ENCODE results near the gene RIN3.
A peak's percentile ranks its signal among the peaks of the same experiment; 100 is the strongest.

Gene RIN3, protein sequence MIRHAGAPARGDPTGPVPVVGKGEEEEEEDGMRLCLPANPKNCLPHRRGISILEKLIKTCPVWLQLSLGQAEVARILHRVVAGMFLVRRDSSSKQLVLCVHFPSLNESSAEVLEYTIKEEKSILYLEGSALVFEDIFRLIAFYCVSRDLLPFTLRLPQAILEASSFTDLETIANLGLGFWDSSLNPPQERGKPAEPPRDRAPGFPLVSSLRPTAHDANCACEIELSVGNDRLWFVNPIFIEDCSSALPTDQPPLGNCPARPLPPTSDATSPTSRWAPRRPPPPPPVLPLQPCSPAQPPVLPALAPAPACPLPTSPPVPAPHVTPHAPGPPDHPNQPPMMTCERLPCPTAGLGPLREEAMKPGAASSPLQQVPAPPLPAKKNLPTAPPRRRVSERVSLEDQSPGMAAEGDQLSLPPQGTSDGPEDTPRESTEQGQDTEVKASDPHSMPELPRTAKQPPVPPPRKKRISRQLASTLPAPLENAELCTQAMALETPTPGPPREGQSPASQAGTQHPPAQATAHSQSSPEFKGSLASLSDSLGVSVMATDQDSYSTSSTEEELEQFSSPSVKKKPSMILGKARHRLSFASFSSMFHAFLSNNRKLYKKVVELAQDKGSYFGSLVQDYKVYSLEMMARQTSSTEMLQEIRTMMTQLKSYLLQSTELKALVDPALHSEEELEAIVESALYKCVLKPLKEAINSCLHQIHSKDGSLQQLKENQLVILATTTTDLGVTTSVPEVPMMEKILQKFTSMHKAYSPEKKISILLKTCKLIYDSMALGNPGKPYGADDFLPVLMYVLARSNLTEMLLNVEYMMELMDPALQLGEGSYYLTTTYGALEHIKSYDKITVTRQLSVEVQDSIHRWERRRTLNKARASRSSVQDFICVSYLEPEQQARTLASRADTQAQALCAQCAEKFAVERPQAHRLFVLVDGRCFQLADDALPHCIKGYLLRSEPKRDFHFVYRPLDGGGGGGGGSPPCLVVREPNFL

DNA sequence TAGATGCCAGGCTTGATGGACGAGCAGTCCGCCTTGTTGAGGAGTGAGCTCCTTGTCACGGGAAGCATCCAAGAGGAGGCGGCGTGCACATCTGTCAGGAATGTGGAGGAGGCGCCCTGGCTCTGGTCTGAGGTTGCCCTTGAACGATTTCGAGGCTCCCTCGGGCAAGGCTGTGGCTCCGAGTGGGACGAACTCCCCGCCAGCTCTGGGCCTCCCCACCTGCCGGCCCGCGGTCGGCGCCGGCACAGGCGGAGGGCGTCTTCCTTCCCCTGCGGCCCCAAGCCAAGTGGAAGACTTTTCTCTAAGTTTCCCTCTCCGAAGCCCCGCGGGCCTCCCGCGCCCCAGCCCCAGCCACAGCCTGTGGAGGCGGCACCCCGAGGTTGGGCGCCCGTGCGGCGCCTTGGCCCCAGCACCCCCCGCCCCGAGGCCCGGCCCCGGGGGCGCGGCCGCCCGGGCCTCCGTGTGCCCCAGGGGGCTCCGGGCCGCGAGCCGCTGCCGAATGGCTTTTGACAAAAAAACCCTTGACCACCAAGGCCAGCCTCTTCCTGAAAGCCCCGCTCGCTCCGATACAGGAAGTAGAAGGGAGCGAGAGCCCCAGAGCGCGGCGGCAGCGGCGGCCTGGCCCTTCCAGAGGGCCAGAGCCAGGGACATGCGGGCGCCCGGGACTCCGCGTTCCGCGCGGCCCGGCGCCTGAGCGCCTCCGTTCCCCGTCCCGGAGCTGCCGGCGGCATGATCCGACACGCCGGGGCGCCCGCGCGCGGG lies at the start of gene RIN3:
RIN3 (plus strand) TSS at position 578 of the 762 bp plus-strand sequence; CDS start at position 730, 152 bp downstream.
- peak in 1 of 2 donors; percentile 13 for DNase-seq (ENCODE audit: low read depth in 1 of 2, low spot score in 1 of 2)

DNA sequence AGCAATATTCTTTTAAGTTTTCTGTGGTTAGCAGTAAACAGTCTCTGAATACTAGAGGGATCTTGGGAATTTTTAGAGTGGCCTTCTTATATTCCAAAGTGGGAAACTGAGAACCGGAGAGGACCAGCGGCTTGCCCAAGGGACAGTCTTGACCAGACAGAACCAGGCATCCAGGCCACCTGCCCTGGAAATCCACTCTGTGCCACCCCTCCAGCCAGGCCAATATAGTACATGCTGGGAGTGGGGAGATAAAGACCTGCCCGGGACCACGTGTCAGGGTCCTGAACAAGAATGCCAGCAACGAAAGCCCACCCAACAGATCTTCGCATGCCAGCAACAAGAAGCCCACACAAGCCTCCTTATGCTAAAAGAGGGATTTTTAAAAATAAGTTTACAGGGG lies 49.4 kb upstream of the RIN3 start:
- DNase-seq (ENCODE audit: low read depth in 1 of 2, low spot score in 1 of 2): no peak

DNA sequence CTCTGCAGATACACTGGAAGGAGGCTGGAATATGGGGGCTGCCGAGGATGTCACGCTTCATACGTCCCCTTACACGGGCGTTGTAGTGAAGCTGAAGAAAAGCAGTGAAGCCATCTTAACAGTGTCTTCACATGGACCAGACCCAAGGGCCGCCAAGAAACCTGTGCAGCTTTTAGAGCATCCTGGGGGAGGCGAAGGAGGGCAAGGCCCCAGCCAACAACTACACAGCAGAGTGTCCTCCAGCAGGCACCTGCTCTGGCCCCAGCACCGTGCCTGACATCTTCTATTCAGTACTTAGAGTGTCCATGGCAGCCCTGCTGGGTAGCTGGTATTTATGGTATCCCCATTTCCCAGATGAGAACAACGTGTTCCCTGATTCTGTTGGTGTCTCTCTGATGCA lies 48.9 kb upstream of the RIN3 start:
- no peak for DNase-seq (ENCODE audit: low read depth in 1 of 2, low spot score in 1 of 2)

DNA sequence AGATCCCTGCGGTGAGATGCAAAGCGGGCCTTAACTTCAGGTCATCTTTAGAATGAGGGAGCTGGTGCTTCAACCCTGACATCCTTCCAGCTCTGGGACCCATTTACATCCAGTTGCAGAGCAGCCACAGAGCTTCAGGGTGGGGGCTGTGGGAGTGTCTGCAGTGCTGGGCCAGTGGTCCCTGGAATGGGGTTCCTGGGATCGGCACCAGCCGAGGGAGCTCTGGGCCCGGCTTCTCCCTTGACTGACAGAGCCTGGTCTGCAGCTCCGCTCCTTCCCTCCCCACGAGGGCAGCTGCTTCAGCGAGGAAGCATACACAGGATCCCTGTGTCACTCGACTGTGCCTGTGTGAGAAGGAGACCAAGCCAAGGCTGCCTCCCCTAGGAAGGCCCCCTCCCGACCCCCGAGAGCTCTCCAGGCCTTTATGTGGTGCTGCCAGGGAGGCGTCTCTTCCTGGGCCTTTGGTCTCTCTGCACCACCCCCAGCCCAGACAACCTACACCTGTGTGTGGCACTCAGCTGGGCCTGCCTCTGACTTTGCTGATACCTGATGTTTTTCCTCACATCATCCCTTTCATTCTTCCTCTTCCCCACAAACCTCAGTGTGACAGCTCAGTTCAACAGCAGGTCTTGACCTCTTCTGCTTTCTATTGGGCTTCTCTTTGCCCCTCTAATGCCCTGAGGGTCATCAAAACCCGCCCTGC lies 48.1 kb upstream of the RIN3 start:
- DNase-seq (ENCODE audit: low read depth in 1 of 2, low spot score in 1 of 2): no peak

DNA sequence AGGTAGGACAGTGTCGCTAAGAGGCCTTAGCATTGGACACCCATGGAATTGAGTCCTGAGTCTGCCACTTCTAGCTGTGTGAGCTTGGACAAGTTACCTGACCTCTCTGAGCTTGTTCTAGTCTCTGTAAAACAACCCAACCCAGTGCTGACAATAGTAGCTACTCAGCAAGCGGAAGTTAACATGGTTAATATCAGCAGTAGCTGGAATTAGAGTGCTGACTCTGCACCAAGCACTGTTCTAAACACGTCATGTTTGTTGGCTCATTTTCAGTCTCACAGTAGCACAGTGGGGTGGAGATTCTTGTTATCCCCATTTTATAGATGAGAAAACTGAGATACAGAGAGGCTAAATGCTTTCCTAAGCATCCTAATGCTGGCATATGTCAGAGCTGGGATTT lies 47.5 kb upstream of the RIN3 start:
- no peak for DNase-seq (ENCODE audit: low read depth in 1 of 2, low spot score in 1 of 2)

DNA sequence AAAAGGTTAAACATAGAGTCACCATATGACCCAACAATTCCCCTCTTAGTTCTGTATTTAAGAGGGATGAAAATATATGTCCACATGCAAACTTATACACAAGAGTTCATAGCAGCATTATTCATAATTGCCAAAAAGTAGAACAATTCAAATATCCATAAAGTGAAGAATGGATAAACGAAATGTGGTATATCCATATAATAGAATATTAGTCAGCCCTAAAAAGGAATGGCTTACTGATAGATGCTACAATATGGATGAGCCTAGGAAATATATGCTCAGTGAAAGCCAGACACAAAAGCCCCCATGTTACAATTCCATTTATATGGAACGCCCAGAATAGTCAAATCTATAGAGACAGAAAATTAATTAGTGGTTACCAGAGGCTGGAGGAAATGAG lies 44.1 kb upstream of the RIN3 start:
- no peak for DNase-seq (ENCODE audit: low read depth in 1 of 2, low spot score in 1 of 2)

DNA sequence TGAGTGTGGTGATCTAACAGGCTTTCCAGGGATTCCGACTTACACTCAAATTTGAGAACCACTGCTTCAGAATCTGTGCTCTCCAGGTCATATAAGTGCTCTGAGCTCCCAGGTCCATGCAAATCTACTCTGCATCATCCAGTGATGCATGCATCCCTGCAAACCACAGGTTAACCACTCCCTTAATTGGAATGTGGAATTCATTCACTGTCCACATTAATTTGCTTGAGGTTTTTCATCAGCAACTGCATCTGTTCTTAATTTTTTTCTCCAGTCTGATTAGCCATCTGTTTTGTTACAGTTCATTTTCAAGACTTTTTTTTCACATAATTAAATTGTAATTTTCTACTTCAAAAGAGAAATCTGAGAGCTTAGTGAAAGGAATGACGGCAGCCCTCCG lies 43.4 kb upstream of the RIN3 start:
- no peak for DNase-seq (ENCODE audit: low read depth in 1 of 2, low spot score in 1 of 2)

DNA sequence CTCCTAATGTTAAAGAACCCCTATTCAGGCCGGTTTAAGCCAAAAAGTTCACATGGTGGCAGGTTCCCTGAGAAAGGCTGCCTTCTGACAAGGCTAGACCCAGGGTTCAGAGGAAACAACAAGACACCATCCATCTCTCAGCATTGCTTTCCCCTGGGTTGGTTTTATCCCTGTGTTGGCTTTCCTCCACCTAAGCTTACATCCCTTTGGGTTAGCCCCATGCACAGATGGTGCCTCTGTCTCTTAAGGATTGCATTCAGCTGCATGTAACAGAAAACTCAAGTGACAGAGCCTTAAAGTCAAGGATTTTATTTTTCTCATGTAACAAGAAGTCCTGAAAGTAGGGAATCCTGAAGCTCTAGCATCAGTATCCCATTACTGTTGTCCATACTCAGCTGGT lies 42.8 kb upstream of the RIN3 start:
- no peak for DNase-seq (ENCODE audit: low read depth in 1 of 2, low spot score in 1 of 2)

DNA sequence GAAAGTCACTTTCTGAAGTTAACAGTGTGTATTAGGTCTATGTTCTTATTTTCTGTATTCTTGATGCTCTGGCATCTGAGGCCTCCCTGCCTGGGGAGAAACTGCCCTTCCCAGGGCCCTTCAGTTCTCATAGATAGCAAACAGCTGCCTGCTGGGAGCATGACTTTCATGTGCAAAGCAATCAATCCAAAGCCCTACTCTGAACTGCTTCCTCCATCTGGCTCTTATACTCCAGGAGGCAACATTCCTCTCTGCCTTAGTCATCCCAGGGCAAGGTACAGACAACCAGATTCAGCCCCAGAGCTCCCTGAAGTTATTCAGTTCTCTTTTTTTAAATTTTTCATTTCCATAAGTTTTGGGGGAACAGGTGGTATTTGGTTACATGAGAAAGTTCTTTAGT lies 41.7 kb upstream of the RIN3 start:
- no peak for DNase-seq (ENCODE audit: low read depth in 1 of 2, low spot score in 1 of 2)

DNA sequence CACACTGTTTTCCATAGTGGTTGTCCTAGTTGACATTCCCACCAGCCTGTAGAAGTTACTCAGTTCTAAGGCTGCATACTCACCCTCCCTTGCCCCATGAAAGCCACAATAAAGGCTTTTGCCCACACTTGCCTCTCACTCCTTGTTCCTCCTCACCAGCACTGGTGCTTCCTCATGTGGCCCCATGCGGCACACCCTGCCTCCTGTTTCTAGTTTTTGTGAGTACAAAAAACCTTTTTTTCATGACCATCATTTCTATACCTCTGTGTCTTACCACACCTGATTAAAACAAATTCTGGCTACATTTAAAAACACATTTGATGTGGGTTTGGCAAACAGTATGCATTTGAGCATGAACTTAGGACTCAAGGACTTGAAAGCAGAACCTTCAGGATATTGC lies 40.7 kb upstream of the RIN3 start:
- DNase-seq (ENCODE audit: low read depth in 1 of 2, low spot score in 1 of 2): no peak

DNA sequence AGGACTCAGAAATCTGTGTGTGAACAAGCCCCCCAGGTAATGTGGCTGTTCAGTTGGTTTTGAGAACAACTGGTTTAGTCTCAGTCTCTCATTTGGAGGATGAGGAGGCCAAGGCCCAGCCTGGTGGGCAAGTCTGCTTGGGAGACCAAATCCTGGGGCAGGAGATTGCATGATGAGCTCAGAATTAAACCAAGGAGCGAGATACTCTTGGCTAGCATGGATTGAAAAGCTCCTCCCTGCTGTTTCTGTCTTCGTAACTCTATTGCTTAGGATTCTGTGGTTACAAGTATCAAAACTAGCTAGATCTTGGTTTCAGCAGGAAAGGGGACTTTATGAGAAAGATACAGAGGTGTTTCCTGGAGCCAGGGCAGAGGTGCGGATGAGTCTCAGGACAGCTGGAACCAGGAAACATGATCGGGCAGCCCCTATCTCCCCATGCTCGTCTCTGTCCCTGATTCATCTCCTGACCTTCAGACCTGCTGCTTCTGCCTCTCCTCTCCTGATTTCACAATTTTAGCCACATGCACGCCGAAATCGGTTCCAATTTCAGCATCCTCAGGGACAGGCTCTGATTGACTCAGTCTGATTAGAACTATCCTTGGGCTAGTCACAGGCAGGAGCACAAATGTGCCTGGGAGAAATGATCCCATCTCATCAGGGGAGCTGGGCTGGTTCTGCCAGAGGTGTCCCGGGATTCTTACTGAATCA lies 40.2 kb upstream of the RIN3 start:
- no peak for DNase-seq (ENCODE audit: low read depth in 1 of 2, low spot score in 1 of 2)

DNA sequence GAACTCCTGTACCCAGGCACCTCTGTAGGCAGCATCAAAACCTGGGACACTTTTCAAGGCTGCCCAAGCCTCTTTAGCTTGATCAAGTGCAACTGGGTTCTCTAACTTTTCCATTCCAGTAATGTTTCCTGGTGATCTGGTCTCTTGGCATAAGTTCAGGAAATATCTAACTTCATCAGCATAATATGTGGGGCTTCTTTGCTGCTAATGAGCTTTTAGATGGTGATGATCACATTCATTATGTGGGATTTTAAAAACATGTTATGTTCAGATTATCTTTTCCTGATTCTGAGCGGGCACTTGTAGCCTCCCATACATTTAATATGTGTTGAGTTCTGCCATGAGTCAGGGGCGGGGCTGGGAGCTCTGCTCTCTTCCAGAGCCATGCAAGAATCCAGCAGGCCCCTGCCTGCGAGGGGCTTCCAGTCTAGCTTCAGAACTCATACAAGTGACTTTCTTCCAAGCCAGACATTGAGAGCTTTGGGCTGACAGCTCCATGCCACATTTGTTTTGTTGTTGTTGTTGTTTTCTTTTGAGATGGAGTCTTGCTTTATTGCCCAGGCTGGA lies 39.5 kb upstream of the RIN3 start:
- no peak for DNase-seq (ENCODE audit: low read depth in 1 of 2, low spot score in 1 of 2)

DNA sequence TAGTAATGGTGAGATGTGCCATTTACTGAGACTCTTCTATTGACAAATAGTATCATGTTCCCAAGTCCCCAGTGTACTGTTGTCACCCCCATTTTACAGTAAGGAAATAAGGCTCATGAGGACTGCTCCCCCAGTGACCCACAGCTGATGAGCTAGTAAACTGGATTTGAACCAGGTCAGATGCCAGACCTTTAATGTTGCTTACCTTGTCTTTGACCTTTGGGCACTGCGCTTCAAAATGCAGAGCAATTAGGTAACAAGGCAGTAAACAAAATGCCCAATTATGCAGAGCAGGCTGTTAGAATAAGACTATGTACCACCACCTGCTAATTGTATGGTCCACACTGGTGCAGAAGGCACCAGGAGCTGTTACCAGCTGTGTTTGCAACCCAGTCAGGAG lies 38.5 kb upstream of the RIN3 start:
- no peak for DNase-seq (ENCODE audit: low read depth in 1 of 2, low spot score in 1 of 2)

DNA sequence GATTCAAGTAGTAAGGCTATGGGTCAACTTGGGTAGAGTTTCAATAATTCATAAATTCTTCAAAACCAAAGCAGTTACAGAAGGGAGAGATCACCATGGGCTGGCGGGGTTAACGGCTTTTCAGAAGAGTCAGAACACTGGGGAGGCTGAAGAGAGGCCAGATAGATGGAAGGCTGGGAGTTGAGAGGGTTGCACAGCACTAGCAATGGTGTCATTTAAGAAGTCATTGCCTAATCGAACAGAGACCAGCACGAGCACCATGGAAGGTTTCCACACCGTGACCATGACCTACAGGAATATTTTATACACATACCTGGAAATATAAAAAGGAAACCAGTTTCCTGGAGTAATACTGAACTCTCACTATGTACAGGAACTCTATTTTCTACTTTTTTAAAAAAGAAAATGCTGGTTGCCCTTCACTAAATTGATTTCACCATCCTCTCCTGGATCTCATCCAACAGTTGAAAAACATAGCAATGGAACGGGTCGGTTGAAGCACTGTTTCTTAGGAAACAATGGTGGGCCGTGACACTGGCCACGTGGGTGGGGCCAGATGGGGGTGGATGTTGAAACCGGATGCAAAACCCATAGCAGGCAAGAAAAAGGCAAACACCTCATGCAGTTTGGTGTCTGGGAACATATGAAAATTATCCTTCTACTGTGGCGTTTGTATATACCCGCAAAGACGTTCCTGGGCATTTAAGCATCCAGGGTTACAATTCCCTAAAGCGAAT lies 38.0 kb upstream of the RIN3 start:
- DNase-seq (ENCODE audit: low read depth in 1 of 2, low spot score in 1 of 2): no peak

DNA sequence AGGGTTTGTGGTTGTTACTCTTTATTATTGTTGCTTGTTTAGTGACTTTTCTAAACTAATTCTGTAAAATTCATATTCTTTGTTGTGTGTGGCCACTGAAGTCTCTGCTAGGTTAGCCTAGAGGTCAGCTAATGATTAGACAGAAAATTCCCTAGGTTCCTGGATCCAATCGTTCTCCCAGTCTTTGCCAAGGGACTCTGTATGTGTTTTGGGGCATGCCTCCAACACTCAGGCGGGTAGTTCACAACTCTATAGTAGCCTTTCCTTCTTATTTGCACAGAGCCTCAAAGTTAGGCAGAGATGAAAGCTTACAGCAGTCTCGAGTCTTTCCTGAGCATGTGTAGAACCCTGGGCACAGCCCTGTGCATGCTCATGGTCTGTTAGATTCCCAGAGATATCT lies 32.7 kb upstream of the RIN3 start:
- DNase-seq (ENCODE audit: low read depth in 1 of 2, low spot score in 1 of 2): no peak

DNA sequence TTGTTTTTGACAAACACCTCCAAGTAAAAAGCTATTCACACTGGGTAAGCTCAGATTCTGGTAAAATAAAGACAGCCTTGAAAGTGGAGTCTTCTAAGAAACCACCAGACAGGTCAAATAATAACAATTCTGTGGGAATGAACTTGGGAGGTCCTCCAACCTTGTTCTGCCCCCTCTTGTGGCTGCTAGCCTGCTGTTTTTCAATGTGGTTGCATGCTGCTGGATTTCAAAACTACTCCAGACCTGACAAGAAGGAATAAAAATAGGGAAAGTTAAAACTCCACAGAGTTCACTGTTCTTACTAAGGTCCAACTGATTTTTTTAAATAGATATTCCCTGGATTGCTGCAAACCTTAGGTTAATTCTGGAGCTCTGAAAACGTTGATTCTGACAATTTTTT lies 32.2 kb upstream of the RIN3 start:
- DNase-seq (ENCODE audit: low read depth in 1 of 2, low spot score in 1 of 2): no peak

DNA sequence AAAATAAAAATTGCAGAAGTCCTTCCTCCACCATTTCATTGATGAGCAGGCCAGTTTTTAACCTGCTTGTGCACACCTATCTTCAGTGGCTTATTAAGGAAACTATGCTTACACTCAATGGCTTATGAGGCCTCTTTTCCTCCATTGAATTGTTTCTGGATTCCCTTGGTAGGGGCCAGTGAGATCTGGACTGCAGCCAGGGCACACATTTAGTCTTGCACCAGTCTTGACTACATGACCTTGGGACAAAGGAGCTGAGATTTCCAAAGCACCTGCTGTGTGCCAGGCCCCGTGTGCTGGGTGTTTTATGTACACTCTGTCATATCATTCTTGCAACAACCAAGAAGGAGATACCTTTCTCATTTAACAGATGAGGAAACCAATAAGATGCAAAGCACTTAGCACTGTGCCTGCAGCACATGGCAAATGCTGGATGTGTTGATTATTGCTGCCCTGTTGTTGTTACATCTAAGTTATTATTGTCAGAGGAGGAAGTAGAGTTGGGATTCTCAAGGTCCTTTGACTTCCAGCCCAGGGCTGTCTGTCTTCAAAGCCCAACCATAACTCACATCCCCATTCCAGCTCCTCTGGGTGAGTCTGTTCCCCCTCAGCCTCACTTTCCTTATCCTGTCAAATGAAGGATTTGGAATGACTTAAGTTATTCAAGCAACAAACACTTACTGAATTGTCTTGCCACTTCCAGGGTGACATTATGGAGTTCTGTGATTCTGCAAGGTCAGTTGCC lies 31.6 kb upstream of the RIN3 start:
- DNase-seq (ENCODE audit: low read depth in 1 of 2, low spot score in 1 of 2): no peak

DNA sequence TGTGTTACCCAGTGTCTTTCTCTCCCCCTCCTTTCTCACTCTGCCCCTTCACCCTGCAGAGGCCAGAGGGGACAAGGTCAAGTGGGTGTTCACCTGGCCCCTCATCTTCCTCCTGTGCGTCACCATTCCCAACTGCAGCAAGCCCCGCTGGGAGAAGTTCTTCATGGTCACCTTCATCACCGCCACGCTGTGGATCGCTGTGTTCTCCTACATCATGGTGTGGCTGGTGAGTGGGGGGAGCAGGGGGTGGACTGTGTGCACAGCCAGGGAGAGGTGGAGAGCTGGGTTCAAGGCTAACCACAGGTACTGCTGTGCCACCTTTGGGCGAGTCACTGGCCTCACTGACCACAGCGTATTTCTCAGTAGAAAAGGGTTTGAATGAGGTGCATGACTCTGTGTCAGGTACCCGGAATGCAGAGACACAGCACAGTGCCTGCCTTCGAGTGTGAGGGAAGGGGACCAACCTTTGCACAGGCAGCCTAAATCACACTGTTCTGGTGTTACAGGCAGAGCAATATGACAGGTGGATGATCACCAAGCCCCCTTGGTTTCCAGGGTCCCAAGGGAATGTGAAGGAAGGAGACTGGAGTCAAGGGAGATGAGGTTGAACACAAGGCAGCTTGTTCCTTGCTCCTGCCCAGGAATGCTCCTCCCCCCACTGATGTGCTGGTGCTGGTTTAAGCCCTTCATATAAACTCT lies 30.8 kb upstream of the RIN3 start:
- DNase-seq (ENCODE audit: low read depth in 1 of 2, low spot score in 1 of 2): no peak

Measured in activated T-helper 1 cell treated with anti-CD3 and anti-CD28 coated beads, Interleukin-2, amount 50 U/mL, for 16 hours (primary cell).